LHCN-M2 (cell line): ENCODE data around the gene PTGR3. TPM values are rescaled to one million over a fixed set of nuclear protein-coding genes. Genes with fewer than 3 reads are reported as not detected.
"Not testable (repeated sequence)": the region's sequence is repeated elsewhere in the genome, so short reads cannot be mapped to it uniquely, and the experiment has no call there.

Source experiments
- DNase-seq: peaks from one replicate; pipeline ENCODE4 v3.0.0-alpha.2; 2012; ENCODE audit warnings: low read depth
- total RNA-seq: library from RNA; depleted of rRNA; stranded (reverse); fragments of >200 nt; gene quantifications from 2 replicates; pipeline ENCODE4 v1.2.3, GENCODE V29; 2014

The PTGR3 gene
- total RNA-seq, 1 experiment from 2014 or later = 11.8 TPM

DNA sequence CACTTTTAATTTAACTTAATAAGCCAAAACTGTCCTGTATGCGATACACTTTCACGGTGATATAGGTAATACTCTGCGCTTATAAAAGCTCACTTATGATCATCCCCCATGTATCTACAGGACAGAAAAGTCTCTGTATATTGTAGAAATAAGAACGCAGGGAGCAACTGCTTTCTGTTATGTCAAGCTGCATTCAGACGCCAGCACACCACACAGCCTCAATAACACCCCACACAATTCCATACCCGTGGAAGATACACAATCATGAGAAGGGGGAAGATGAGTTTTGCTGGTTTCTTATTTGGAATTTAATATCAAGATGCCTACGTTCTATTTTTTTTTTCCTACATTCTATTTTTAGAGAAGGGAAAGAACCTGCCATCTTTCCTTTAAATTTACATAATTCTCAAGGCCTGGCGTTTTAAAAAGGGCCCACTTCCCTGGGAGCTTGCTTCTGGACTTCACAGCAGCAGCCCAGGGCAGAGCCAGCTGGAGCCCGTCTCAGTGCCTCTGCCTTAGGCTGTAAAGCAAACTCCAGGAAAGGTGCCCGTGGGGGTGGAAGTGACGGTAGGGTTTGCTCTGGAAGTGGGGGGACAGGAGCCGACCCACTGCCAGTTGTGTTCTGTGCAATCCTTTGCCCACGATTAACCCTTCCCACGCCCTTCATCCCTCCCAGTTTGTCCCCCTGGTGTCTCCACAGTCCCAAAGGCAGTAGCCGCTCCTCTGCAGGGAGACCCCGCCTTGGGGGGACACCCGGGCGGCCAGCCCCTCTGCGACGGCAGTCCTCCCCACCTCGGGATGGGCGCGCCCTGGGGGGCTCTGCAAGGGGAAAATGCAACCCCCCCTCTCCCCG lies 5.3 kb downstream of the PTGR3 start:
- no peak for DNase-seq

GRCh38 chr18:75202696-75203365 lies 6.1 kb downstream of the PTGR3 start:
- DNase-seq = no peak

GRCh38 chr18:75201282-75202270 lies 7.4 kb downstream of the PTGR3 start:
- DNase-seq = no peak

- no peak for DNase-seq
Measured at GRCh38 chr18:75200605-75201280, 8.2 kb downstream of the PTGR3 start.

- no peak for DNase-seq
Measured at GRCh38 chr18:75200071-75200470, 8.9 kb downstream of the PTGR3 start.

DNA sequence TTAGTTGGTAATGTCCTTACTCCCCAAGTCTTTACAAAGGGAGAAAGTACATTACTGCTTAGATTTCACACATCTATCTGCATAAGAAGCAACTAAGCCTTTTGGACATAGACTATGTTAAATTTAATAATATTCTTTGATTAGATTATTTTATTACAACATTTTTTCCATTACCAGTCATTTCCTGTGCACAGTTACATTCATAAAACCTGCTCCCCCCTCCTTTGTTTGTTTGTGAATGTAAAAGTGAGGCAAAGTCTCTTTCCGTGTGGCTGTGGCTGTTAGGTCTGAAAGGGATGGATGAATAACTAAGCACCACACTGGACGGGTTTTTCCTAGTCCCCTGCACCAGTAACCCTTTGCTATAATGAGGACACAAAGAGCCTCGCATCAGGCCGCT lies 9.6 kb downstream of the PTGR3 start:
- no peak for DNase-seq

DNA sequence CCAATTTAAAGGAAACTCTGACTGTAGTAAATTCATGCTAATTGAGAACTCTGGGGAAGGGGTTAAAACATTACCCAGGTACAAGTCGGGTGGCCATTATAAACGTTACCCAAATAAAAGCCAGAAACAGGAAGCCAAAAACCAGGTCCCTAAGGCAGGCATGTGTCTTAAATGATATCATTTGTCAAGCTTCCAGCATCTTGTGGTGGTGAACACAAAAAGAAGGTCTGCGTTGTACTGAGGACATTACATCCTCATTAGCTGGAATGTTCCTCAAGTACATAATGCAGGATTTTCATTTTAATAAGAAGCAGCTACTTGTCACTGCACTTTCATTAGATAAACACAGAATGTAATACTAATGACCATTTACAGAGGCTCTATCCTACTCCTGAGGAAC lies 10.9 kb downstream of the PTGR3 start:
- no peak for DNase-seq

GRCh38 chr18:75192899-75193298 lies 16.0 kb downstream of the PTGR3 start:
- DNase-seq = no peak

DNA sequence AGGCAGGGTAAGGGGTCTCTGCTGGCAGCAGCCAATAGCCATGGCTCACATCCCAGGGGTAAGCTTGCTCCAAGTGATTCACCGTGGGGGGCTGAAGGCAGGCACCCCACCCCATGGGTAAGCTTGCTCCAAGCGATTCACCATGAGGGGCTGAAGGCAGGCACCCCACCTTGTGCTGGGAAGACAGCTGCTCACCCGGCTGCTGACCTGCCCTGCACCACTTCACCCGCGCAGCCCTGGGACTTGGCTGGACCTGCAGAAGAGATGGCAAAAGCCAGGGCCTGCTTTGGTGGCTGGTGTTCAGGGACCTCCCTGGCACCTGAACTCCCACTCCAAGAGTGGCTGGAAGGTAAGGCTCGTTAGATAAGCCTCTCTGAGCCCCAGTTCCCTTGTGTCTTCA lies 19.2 kb downstream of the PTGR3 start:
- DNase-seq = no peak

DNA sequence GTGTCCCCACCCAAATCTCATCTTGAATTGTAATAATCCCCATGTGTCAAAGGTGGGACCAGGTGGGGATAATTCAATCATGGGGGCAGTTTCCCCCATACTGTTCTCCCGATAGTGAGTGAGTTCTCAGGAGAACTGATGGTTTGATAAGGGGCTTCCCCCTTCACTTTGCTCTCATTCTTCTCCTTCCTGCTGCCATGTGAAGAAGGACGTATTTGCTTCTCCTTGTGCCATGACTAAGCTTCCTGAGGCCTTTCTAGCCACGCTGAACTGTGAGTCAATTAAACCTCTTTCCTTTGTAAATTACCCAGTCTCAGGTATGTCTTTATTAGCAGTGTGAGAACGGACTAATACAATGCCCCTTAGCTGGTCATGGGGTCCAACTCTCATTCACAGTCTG lies 21.2 kb downstream of the PTGR3 start:
- not testable (repeated sequence) for DNase-seq

- no peak for DNase-seq
Measured at GRCh38 chr18:75185460-75185859, 23.5 kb downstream of the PTGR3 start.

- no peak for DNase-seq
Measured at GRCh38 chr18:75183973-75184493, 24.9 kb downstream of the PTGR3 start.

- DNase-seq = no peak
Measured at GRCh38 chr18:75183524-75183923, 25.4 kb downstream of the PTGR3 start.

GRCh38 chr18:75179819-75180600 lies 28.9 kb downstream of the PTGR3 start:
- no peak for DNase-seq

GRCh38 chr18:75178376-75178775 lies 30.6 kb downstream of the PTGR3 start:
- DNase-seq = no peak

- DNase-seq = no peak
Measured at GRCh38 chr18:75176849-75177248, 32.1 kb downstream of the PTGR3 start.

GRCh38 chr18:75173738-75174137 lies 35.2 kb downstream of the PTGR3 start:
- no peak for DNase-seq

GRCh38 chr18:75173125-75173432 lies 35.9 kb downstream of the PTGR3 start:
- no peak for DNase-seq

DNA sequence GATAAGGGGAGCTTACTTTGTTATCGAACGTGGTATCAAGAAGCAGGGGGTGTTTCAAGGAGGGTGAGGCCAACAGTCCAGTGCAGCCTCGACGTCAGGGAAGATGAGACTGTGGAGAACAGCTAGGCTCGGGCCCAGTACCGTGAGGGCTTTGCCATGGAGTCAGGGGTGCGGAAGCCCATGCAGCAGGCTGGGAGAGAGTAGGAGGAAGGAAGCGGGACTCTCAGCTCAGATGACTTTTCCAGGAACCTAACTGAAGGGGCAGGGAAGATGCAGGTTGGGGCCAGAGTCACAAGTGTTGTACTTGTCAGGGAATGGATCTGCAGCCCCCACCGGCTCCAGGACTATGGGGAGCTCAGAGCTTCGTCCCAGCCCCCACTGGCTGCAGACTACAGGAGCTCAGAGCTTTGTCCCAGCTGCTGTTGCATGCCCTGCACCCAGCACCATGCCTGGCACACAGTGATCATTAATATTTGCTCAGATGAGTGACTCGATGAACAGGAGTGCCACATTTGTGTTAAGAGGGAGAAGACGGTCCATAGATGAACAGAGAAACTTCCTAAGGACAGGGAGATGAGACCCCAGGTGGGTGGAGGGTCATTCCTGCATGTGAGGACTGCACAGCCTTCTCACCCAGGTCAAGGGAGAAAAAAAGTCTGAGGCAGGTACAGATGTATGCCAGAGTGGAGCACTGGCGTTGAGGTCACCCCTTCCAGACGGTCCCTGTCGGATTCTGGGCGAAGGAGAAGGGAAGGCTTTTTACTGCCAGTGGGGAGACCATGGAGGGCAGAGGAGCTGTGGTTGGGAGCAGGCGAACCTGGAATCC lies 36.4 kb downstream of the PTGR3 start:
- no peak for DNase-seq

DNA sequence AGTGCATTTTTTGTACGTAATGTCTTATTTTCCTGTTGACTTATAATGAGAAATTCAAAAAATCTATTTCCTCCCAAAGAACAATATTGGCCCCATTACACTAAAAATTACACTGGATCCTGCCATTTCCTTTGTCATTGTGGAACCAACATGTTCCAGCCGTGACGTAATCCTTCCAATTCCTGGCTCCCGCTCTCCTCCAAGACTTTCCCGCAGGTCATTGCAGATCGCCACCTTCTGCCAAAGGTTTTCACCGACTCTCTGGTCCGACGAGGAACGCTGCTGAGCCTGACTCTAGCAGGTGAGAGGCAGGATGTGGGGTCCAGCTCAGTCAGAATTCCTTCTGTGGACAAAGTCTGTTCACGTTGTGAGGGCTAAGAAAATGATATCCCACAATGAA lies 38.0 kb downstream of the PTGR3 start:
- no peak for DNase-seq
